ENCODE measurements around the gene PLBD2. TPM values are rescaled to one million over a fixed set of nuclear protein-coding genes. Genes with fewer than 3 reads are reported as not detected.

Gene PLBD2
- total RNA-seq, 2 donors from 2014 or later, result 54.1 to 104 TPM

GRCh38 chr12:113396200-113396599 is 37.8 kb downstream of the PLBD2 start:
- ATAC-seq (ENCODE audit: insufficient number of reproducible peaks, low FRiP score, low read depth) (no peak), DNase-seq (ENCODE audit: low spot score) (no peak)
- H3K4me1 ChIP-seq (ENCODE audit: control insufficient read depth in 1 of 2, low read depth in 2 of 2), result no peaks in the 10 kb centered on the region
- no peak for TF ChIP-seq CTCF (IDR thresholded peaks at IDR 0.05)
- H3K9me3 ChIP-seq, result no peaks in the 10 kb centered on the region
- H3K27ac ChIP-seq, result no peak overlapping the region
- no peaks in the 10 kb centered on the region for H3K27me3 ChIP-seq (replicated peaks; ENCODE audit: insufficient read depth)
- peaks cover 2% of the 10 kb centered on the region for H3K36me3 ChIP-seq
- H3K4me3 ChIP-seq, result no peak overlapping the region

DNA sequence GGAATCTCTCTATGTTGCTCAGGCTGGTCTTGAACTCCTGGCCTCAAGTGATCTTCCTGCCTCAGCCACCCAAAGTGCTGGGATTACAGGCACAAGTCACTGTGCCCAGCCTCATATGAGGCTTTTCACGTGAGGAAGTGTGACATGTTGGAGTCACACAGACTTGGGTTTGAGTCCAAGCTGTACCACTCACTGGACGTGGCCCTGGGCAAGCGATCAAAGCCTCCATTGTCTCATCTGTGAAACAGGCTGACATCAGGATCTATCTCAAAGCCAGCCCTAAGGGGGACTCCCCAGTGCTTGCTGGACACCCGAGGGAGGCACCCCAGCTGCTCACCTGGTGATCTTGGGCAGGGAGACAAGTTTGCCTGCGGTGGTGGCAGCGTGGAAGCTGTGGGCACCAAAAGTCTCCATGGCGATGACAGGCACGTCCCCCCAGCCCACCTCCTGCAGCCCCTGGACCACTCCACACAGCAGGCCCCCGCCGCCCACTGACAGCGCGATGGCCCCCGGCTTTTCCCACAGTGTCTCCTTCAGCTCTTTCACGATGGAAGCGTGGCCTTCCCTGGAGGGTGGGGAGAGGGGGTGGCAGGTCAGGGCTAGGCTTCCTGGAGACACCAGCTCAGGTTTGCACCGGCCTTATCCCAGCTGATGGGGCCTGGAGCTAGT is 38.6 kb downstream of the PLBD2 start:
- Histone ChIP-seq H3K36me3 (no peaks in the 10 kb centered on the region), H3K4me3 (no peak overlapping the region), H3K27ac (no peak overlapping the region), H3K4me1 (ENCODE audit: control insufficient read depth in 1 of 2, low read depth in 2 of 2) (no peaks in the 10 kb centered on the region), H3K9me3 (no peaks in the 10 kb centered on the region), H3K27me3 (replicated peaks; ENCODE audit: insufficient read depth) (no peaks in the 10 kb centered on the region)
- ATAC-seq (ENCODE audit: insufficient number of reproducible peaks, low FRiP score, low read depth) (no peak), DNase-seq (ENCODE audit: low spot score) (no peak)
- TF ChIP-seq CTCF (IDR thresholded peaks at IDR 0.05), result no peak

- H3K27me3 ChIP-seq (replicated peaks; ENCODE audit: insufficient read depth), result no peaks in the 10 kb centered on the region
- no peak for ATAC-seq (ENCODE audit: insufficient number of reproducible peaks, low FRiP score, low read depth)
- TF ChIP-seq CTCF (IDR thresholded peaks at IDR 0.05), result no peak
These were observed 39.3 kb downstream of the PLBD2 start for GRCh38 chr12:113397497-113398197.

GRCh38 chr12:113398346-113399290 is 40.2 kb downstream of the PLBD2 start:
- no peak overlapping the region for H3K27ac ChIP-seq
- ATAC-seq (ENCODE audit: insufficient number of reproducible peaks, low FRiP score, low read depth) (no peak), DNase-seq (ENCODE audit: low spot score) (no peak)
- no peaks in the 10 kb centered on the region for H3K36me3 ChIP-seq
- TF ChIP-seq CTCF (IDR thresholded peaks at IDR 0.05), result no peak
- no peaks in the 10 kb centered on the region for H3K9me3 ChIP-seq
- H3K4me1 ChIP-seq (ENCODE audit: control insufficient read depth in 1 of 2, low read depth in 2 of 2), result no peaks in the 10 kb centered on the region
- no peak overlapping the region for H3K4me3 ChIP-seq
- H3K27me3 ChIP-seq (replicated peaks; ENCODE audit: insufficient read depth), result no peaks in the 10 kb centered on the region

More at GRCh38 chr12:113397497-113398197, 39.3 kb downstream of the PLBD2 start:
- no peaks in the 10 kb centered on the region for H3K9me3 ChIP-seq
- DNase-seq (ENCODE audit: low spot score), result no peak
- H3K27ac ChIP-seq, result no peak overlapping the region
- H3K4me1 ChIP-seq (ENCODE audit: control insufficient read depth in 1 of 2, low read depth in 2 of 2), result no peaks in the 10 kb centered on the region
- H3K36me3 ChIP-seq, result no peaks in the 10 kb centered on the region
- H3K4me3 ChIP-seq, result no peak overlapping the region

DNA sequence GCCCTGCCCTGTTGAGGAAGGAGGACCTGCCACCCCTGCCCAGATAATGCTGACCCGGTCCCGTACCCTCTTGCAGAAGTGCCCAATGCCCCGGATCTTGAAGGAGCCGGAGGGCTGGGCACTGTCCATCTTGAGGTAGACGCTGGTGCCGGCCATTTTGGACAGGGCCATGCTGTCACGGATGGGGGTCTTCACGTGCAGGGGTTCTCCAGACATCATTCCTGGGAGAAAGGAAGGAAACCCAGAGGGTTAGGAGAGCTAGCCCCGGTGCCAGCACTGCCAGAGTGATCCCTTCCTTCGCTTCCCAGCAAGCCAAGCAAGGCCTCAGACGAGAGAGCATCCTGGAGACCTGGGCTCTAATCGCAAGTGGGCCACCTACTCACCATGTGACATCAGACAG is 41.1 kb downstream of the PLBD2 start:
- Histone ChIP-seq H3K4me3 (no peak overlapping the region), H3K36me3 (no peaks in the 10 kb centered on the region), H3K27me3 (replicated peaks; ENCODE audit: insufficient read depth) (no peaks in the 10 kb centered on the region), H3K9me3 (no peaks in the 10 kb centered on the region), H3K27ac (no peak overlapping the region), H3K4me1 (ENCODE audit: control insufficient read depth in 1 of 2, low read depth in 2 of 2) (no peaks in the 10 kb centered on the region)
- TF ChIP-seq CTCF (IDR thresholded peaks at IDR 0.05), result no peak
- DNase-seq (ENCODE audit: low spot score) (no peak), ATAC-seq (ENCODE audit: insufficient number of reproducible peaks, low FRiP score, low read depth) (no peak)

All from thoracic aorta (tissue), 2 donors.